HepG2 (cell line): ENCODE data around the gene ABCC9. TPM values are rescaled to one million over a fixed set of nuclear protein-coding genes. Genes with fewer than 3 reads are reported as not detected.

Source experiments
- ATAC-seq: fragments of 200-7000 bp; cut with Tn5 transposase; 3 replicates; pipeline ENCODE4 v1.9.1; 2020; ENCODE audit warnings: mild to moderate bottlenecking, moderate library complexity
- BruUV-seq: library from RNA; stranded (reverse); fragments of 400-500 nt; replicated peaks from 2 replicates; lab custom pipeline; 2021; lab: Mats Ljungman, UMichigan
- CTCF ChIA-PET: fragments of 300-600 bp; formaldehyde crosslinking; extraction: SDS; loops from one replicate; lab custom pipeline; 2021; ENCODE audit warnings: low total read pairs, inconsistent platforms, low intra/inter-chr PET ratio; lab: Yijun Ruan, JAX
- POLR2A ChIA-PET: fragments of 350-600 bp; sonication (Branson Sonifier 250); formaldehyde crosslinking; loops from one replicate; lab custom pipeline; 2020; ENCODE audit warnings: antibody characterized with exemption, inconsistent platforms; lab: Yijun Ruan, JAX
- DNase-seq: peaks from one replicate; pipeline ENCODE4 v3.0.0-alpha.2; 2015; ENCODE audit warnings: low spot score
- FAIRE-seq: peaks from 3 replicates; lab custom pipeline; 2011; peaks lifted over from hg19 to GRCh38; lab: Jason Lieb, UNC
- H2AFZ ChIP-seq: one replicate; pipeline ENCODE4 v1.6.1; 2011; ENCODE audit warnings: low read length, inconsistent platforms
- H3K27ac ChIP-seq: fragments of 300-600 bp; 3 replicates; pipeline ENCODE4 v1.8.0; 2011; ENCODE audit warnings: mixed run types, mild to moderate bottlenecking, mixed read lengths, low read length, inconsistent platforms; ENCODE audit not compliant: insufficient read depth; ENCODE audit errors: extremely low read length
- H3K27me3 ChIP-seq, 2 experiments: fragments of 200-600 bp in 1 of 2; 2 replicates in 1 of 2; 3 replicates in 1 of 2; pipeline versions ENCODE4 v1.6.0 to v1.8.0; 2011; ENCODE audit warnings: low read length in 2 of 2, mild to moderate bottlenecking in 2 of 2, moderate library complexity in 2 of 2, inconsistent platforms in 1 of 2; ENCODE audit not compliant: insufficient read depth in 2 of 2, control insufficient read depth in 1 of 2
- H3K36me3 ChIP-seq, 2 experiments: fragments of 200-600 bp in 1 of 2; replicated peaks in 1 of 2; 2 replicates in 1 of 2; 3 replicates in 1 of 2; pipeline versions ENCODE4 v1.5.1 to v1.8.0; 2011; ENCODE audit warnings: low read length in 2 of 2, inconsistent platforms in 1 of 2; ENCODE audit not compliant: insufficient read depth in 2 of 2, control insufficient read depth in 1 of 2
- H3K4me1 ChIP-seq: 2 replicates; pipeline ENCODE4 v1.5.1; 2012; ENCODE audit warnings: low read length, inconsistent platforms; ENCODE audit not compliant: insufficient read depth
- H3K4me2 ChIP-seq: 2 replicates; pipeline ENCODE4 v1.6.0; 2011; ENCODE audit warnings: low read depth, low read length, inconsistent platforms
- H3K4me3 ChIP-seq, 3 experiments: fragments of 200-600 bp in 1 of 3; sonication (generic), shearing (Covaris generic) in 1 of 3; replicated peaks in 1 of 3; 2 replicates each; pipeline ENCODE4 v1.5.1; 2011 to 2016; ENCODE audit warnings: low read length in 3 of 3, inconsistent platforms in 2 of 3, low read depth in 2 of 3, mild to moderate bottlenecking in 2 of 3, control low read depth in 1 of 3, mixed read lengths in 1 of 3; ENCODE audit not compliant: insufficient read depth in 1 of 3
- H3K79me2 ChIP-seq: one replicate; pipeline ENCODE4 v1.6.1; 2011; ENCODE audit warnings: low read length, inconsistent platforms; ENCODE audit not compliant: insufficient read depth
- H3K9ac ChIP-seq: 2 replicates; pipeline ENCODE4 v1.6.0; 2011; ENCODE audit warnings: mild to moderate bottlenecking, low read depth, low read length, inconsistent platforms; ENCODE audit not compliant: insufficient read depth
- H3K9me3 ChIP-seq: 2 replicates; pipeline ENCODE4 v1.5.1; 2012; ENCODE audit warnings: mild to moderate bottlenecking, low read length
- H4K20me1 ChIP-seq: 2 replicates; pipeline ENCODE4 v1.6.0; 2011; ENCODE audit warnings: inconsistent platforms, mild to moderate bottlenecking, low read length, moderate library complexity; ENCODE audit not compliant: insufficient read depth
- AGO2 ChIP-seq: fragments of 200-400 bp; formaldehyde crosslinking; optimal IDR thresholded peaks from 2 replicates; pipeline ENCODE3; 2017; ENCODE audit warnings: mild to moderate bottlenecking, low read depth, low read length, moderate library complexity
- ARNT2 ChIP-seq: sonication (generic); formaldehyde crosslinking; IDR thresholded peaks from 2 replicates; pipeline ENCODE4 v1.8.0; 2022; ENCODE audit warnings: mild to moderate bottlenecking, low read depth, missing genetic modification reagents, moderate library complexity
- CHD4 ChIP-seq: fragments of 200-600 bp; sonication (generic); IDR thresholded peaks from 2 replicates; pipeline ENCODE4 v1.7.0; 2017; ENCODE audit warnings: mild to moderate bottlenecking, low read length, borderline replicate concordance
- IRF2 ChIP-seq: IDR thresholded peaks from 2 replicates; pipeline ENCODE4 v1.6.1; 2018; ENCODE audit warnings: missing genetic modification reagents, missing compliant biosample characterization
- PAX8 ChIP-seq: sonication (generic); formaldehyde crosslinking; IDR thresholded peaks from 2 replicates; pipeline ENCODE4 v1.8.0; 2022; ENCODE audit warnings: mild to moderate bottlenecking, missing genetic modification reagents, borderline replicate concordance
- RAD21 ChIP-seq: fragments of 450-650 bp; formaldehyde crosslinking; IDR thresholded peaks from 2 replicates; pipeline ENCODE4 v1.5.0; 2020; ENCODE audit warnings: mild to moderate bottlenecking
- TBL1XR1 ChIP-seq: fragments of 150-350 bp; IDR thresholded peaks from 2 replicates; pipeline ENCODE4 v1.6.1; 2014; ENCODE audit warnings: borderline replicate concordance, low read length; ENCODE audit not compliant: partially characterized antibody
- ZNF251 ChIP-seq: sonication (generic); formaldehyde crosslinking; IDR thresholded peaks from 2 replicates; pipeline ENCODE4 v1.9.0; 2021; ENCODE audit warnings: mild to moderate bottlenecking, missing genetic modification reagents
- ZNF737 ChIP-seq: sonication (generic); formaldehyde crosslinking; IDR thresholded peaks from 2 replicates; pipeline ENCODE4 v1.5.0; 2020; ENCODE audit warnings: missing genetic modification reagents, mild to moderate bottlenecking, borderline replicate concordance
- WGBS: methylation state at CpG from one replicate; pipeline ENCODE4 v1.1.6; 2017; ENCODE audit warnings: low lambda C conversion rate; 5-methylcytosine and 5-hydroxymethylcytosine counted together
- in situ Hi-C: cut with HindIII; loops from 2 replicates; pipeline ENCODE4 v1.10.0; 2017; ENCODE audit warnings: low pct_unique_long_range_greater_than_20kb; ENCODE audit not compliant: extremely low pct_ligation_motif_present
- intact Hi-C: fragments of 100-400 bp; cut with micrococcal nuclease; formaldehyde crosslinking; loops from one replicate; pipeline ENCODE4 v1.10.0; 2022; ENCODE audit not compliant: unreplicated experiment
- polyA plus RNA-seq, 8 experiments: library from polyadenylated mRNA; depleted of rRNA in 3 of 8; stranded (reverse) in 7 of 8; unstranded in 1 of 8; fragments of >200 nt; fragmentation: Illumina TruSeq in 4 of 8; extraction: Trizol in 4 of 8; gene quantifications; 2 replicates each; pipeline versions ENCODE4 v1.2.1 to v1.2.3, GENCODE V29; 2011 to 2016; ENCODE audit warnings: low read depth in 4 of 8, missing spikeins in 1 of 8, mixed read lengths in 1 of 8; ENCODE audit not compliant: insufficient read depth in 1 of 8
- total RNA-seq, 5 experiments: library from RNA; depleted of rRNA; stranded (reverse); fragments of >200 nt; fragmentation: Illumina TruSeq; extraction: Trizol; gene quantifications; 2 replicates each; pipeline ENCODE4 v1.2.3, GENCODE V29; 2016; ENCODE audit warnings: low read depth in 1 of 5
- TF ChIP-seq, protein P1 (sequence below): sonication (generic); formaldehyde crosslinking; IDR thresholded peaks from 2 replicates; pipeline ENCODE4 v1.8.0; 2022; ENCODE audit warnings: missing genetic modification reagents, mild to moderate bottlenecking, borderline replicate concordance
- TF ChIP-seq, protein P2 (sequence below): sonication (generic); formaldehyde crosslinking; IDR thresholded peaks from 2 replicates; pipeline ENCODE4 v1.4.0; 2020; ENCODE audit warnings: mild to moderate bottlenecking, low read depth, missing genetic modification reagents
- TF ChIP-seq, protein P3 (sequence below): sonication (generic); formaldehyde crosslinking; IDR thresholded peaks from 2 replicates; pipeline ENCODE4 v1.5.0; 2020; ENCODE audit warnings: missing genetic modification reagents, mild to moderate bottlenecking, borderline replicate concordance
- TF ChIP-seq, protein P4 (sequence below): sonication (generic); formaldehyde crosslinking; IDR thresholded peaks from 2 replicates; pipeline ENCODE4 v1.5.1; 2020; ENCODE audit warnings: missing genetic modification reagents, mild to moderate bottlenecking, borderline replicate concordance
- TF ChIP-seq, protein P5 (sequence below): sonication (generic); formaldehyde crosslinking; IDR thresholded peaks from 2 replicates; pipeline ENCODE4 v1.5.0; 2020; ENCODE audit warnings: mild to moderate bottlenecking, missing genetic modification reagents

The ABCC9 gene
- total and polyA plus RNA-seq, 2 of the 13 experiments (the other 11 are each of a cell fraction or from before 2014, with no cell fraction given) = not detected

DNA sequence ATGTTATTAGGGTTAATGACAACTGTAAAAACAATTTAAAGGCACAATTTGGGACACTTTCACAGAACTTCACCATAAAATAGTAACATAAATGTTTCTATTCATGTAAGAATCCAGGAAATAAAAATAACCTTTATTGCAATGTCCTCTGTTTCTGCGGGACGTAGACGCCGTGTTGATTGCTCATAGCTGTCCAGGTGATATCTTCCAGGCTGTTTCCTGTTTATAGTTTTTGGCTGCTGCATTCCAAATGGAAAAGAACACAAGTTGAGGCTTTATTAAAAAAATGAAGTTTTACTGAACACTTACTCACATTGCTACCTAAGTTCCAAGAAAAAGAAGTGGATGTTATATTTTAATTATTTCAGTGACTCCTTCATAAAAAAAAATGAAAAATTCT lies 58.6 kb downstream of the ABCC9 start (continued):
- TF ChIP-seq, protein P1, sequence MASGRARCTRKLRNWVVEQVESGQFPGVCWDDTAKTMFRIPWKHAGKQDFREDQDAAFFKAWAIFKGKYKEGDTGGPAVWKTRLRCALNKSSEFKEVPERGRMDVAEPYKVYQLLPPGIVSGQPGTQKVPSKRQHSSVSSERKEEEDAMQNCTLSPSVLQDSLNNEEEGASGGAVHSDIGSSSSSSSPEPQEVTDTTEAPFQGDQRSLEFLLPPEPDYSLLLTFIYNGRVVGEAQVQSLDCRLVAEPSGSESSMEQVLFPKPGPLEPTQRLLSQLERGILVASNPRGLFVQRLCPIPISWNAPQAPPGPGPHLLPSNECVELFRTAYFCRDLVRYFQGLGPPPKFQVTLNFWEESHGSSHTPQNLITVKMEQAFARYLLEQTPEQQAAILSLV (CRISPR knock-in tag) = no peak
- TF ChIP-seq, protein P2, sequence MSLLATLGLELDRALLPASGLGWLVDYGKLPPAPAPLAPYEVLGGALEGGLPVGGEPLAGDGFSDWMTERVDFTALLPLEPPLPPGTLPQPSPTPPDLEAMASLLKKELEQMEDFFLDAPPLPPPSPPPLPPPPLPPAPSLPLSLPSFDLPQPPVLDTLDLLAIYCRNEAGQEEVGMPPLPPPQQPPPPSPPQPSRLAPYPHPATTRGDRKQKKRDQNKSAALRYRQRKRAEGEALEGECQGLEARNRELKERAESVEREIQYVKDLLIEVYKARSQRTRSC (CRISPR knock-in tag) = no peak

DNA sequence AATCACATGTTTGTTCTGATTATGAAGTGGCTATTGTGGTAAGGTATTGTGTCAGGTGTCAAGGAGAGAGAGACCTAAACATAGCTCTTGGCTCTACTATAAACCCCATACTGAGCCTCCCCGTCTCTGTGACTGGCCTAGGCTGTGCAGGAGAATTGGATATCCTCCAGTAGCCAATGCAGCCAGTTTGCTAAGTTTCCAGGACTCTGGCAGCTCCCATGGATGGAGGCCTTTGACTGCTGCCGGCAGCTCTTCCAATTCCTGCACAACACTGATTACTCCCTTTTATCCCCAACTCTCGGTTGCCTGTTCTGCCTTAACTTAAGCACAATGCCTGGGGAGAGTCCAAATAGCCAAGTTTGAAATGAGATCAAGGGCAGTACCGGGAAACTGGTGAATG lies 59.3 kb downstream of the ABCC9 start:
- H3K79me2 ChIP-seq = no peaks in the 10 kb centered on the region
- no TSS peak for BruUV-seq
- no peak overlapping the region for H2AFZ ChIP-seq
- H3K9me3 ChIP-seq = no peaks in the 10 kb centered on the region
- no peaks in the 10 kb centered on the region for H3K27me3 ChIP-seq
- FAIRE-seq (no peak), ATAC-seq (no peak), DNase-seq (no peak)
- H3K4me1 ChIP-seq = no peaks in the 10 kb centered on the region
- H3K4me3 ChIP-seq = no peak overlapping the region
- no peaks in the 10 kb centered on the region for H3K36me3 ChIP-seq
- no peak overlapping the region for H3K4me2 ChIP-seq
- in situ Hi-C loops = no loop called here
- no peak overlapping the region for H3K9ac ChIP-seq
- no peak overlapping the region for H3K27ac ChIP-seq
- H4K20me1 ChIP-seq = no peaks in the 10 kb centered on the region
- POLR2A ChIA-PET = no interaction called here
- CTCF ChIA-PET = no interaction called here
- 13% methylated on average over 3 of the region's 4 CpGs for WGBS
- intact Hi-C loops = no loop called here
- TF ChIP-seq AGO2 (no peak), ZNF251 (CRISPR knock-in tag) (no peak), ZNF737 (CRISPR knock-in tag) (no peak), PAX8 (CRISPR knock-in tag) (no peak), CHD4 (no peak), IRF2 (CRISPR knock-in tag) (no peak), RAD21 (CRISPR knock-in tag) (no peak), ARNT2 (no peak), TBL1XR1 (no peak)
- TF ChIP-seq, protein P3, sequence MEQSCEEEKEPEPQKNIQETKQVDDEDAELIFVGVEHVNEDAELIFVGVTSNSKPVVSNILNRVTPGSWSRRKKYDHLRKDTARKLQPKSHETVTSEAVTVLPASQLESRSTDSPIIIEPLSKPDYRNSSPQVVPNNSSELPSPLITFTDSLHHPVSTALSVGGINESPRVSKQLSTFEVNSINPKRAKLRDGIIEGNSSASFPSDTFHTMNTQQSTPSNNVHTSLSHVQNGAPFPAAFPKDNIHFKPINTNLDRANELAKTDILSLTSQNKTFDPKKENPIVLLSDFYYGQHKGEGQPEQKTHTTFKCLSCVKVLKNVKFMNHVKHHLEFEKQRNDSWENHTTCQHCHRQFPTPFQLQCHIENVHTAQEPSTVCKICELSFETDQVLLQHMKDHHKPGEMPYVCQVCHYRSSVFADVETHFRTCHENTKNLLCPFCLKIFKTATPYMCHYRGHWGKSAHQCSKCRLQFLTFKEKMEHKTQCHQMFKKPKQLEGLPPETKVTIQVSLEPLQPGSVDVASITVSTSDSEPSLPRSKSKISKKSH (CRISPR knock-in tag) = no peak
- TF ChIP-seq, protein P4, sequence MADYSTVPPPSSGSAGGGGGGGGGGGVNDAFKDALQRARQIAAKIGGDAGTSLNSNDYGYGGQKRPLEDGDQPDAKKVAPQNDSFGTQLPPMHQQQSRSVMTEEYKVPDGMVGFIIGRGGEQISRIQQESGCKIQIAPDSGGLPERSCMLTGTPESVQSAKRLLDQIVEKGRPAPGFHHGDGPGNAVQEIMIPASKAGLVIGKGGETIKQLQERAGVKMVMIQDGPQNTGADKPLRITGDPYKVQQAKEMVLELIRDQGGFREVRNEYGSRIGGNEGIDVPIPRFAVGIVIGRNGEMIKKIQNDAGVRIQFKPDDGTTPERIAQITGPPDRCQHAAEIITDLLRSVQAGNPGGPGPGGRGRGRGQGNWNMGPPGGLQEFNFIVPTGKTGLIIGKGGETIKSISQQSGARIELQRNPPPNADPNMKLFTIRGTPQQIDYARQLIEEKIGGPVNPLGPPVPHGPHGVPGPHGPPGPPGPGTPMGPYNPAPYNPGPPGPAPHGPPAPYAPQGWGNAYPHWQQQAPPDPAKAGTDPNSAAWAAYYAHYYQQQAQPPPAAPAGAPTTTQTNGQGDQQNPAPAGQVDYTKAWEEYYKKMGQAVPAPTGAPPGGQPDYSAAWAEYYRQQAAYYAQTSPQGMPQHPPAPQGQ (CRISPR knock-in tag) = no peak
- TF ChIP-seq, protein P2 (CRISPR knock-in tag) = no peak
- TF ChIP-seq, protein P5, sequence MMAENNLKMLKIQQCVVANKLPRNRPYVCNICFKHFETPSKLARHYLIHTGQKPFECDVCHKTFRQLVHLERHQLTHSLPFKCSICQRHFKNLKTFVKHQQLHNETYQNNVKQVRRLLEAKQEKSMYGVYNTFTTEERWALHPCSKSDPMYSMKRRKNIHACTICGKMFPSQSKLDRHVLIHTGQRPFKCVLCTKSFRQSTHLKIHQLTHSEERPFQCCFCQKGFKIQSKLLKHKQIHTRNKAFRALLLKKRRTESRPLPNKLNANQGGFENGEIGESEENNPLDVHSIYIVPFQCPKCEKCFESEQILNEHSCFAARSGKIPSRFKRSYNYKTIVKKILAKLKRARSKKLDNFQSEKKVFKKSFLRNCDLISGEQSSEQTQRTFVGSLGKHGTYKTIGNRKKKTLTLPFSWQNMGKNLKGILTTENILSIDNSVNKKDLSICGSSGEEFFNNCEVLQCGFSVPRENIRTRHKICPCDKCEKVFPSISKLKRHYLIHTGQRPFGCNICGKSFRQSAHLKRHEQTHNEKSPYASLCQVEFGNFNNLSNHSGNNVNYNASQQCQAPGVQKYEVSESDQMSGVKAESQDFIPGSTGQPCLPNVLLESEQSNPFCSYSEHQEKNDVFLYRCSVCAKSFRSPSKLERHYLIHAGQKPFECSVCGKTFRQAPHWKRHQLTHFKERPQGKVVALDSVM (CRISPR knock-in tag) = no peak
